Germinal center (tissue), 1 donor: Measurements from ENCODE around the gene RPH3AL.
"Not testable (repeated sequence)": the region's sequence is repeated elsewhere in the genome, so short reads cannot be mapped to it uniquely, and the experiment has no call there.

Experiments
- DNase-seq: peaks from one replicate; pipeline ENCODE4 v3.0.0; 2012; ENCODE audit warnings: mixed read lengths, low spot score

The RPH3AL gene

GRCh38 chr17:200586-200985 is 152.0 kb downstream of the RPH3AL start:
- no peak for DNase-seq

GRCh38 chr17:199806-200545 is 152.6 kb downstream of the RPH3AL start:
- DNase-seq: no peak

- DNase-seq: no peak
These were observed 153.4 kb downstream of the RPH3AL start for GRCh38 chr17:199191-199604.

GRCh38 chr17:198225-198624 is 154.4 kb downstream of the RPH3AL start:
- not testable (repeated sequence) for DNase-seq

GRCh38 chr17:197352-197751 is 155.3 kb downstream of the RPH3AL start:
- DNase-seq: no peak

GRCh38 chr17:194828-195602 is 157.6 kb downstream of the RPH3AL start:
- DNase-seq: no peak

- no peak for DNase-seq
These were observed 158.5 kb downstream of the RPH3AL start for GRCh38 chr17:193841-194806.

- no peak for DNase-seq
These were observed 159.2 kb downstream of the RPH3AL start for GRCh38 chr17:193426-193810.

- no peak for DNase-seq
These were observed 159.8 kb downstream of the RPH3AL start for GRCh38 chr17:192666-193425.

GRCh38 chr17:189444-189843 is 163.2 kb downstream of the RPH3AL start:
- no peak for DNase-seq

- DNase-seq: no peak
These were observed 165.5 kb downstream of the RPH3AL start for GRCh38 chr17:187130-187529.

GRCh38 chr17:185445-186138 is 167.0 kb downstream of the RPH3AL start:
- DNase-seq: no peak

- no peak for DNase-seq
These were observed 169.6 kb downstream of the RPH3AL start for GRCh38 chr17:183021-183420.

GRCh38 chr17:182050-182751 is 170.4 kb downstream of the RPH3AL start:
- no peak for DNase-seq

GRCh38 chr17:181245-182049 is 171.2 kb downstream of the RPH3AL start, which contains the start of gene DOC2B:
DOC2B (minus strand) TSS chr17:181650; CDS start chr17:181479, 171 bp downstream.
- no peak for DNase-seq

- DNase-seq: no peak
These were observed 172.0 kb downstream of the RPH3AL start for GRCh38 chr17:180381-181244.

- DNase-seq: no peak
These were observed 172.7 kb downstream of the RPH3AL start for GRCh38 chr17:179781-180380.

GRCh38 chr17:179066-179432 is 173.6 kb downstream of the RPH3AL start:
- DNase-seq: no peak
